AG04449 (cell line): ENCODE data around the gene MOGAT3.

Experiments used
- CTCF ChIA-PET: fragments of 350-600 bp; formaldehyde crosslinking; extraction: SDS; loops from one replicate; lab custom pipeline; 2021; ENCODE audit warnings: antibody characterized with exemption; lab: Yijun Ruan, JAX
- POLR2A ChIA-PET: fragments of 400-600, 350-600 bp; formaldehyde crosslinking; extraction: SDS; loops from one replicate; lab custom pipeline; 2020; ENCODE audit warnings: antibody characterized with exemption, inconsistent platforms; lab: Yijun Ruan, JAX
- DNase-seq: peaks from one replicate; pipeline ENCODE4 v3.0.0-alpha.2; 2010; ENCODE audit warnings: low read depth, low spot score
- H3K4me3 ChIP-seq: 2 replicates; pipeline ENCODE4 v1.5.1; 2011; ENCODE audit warnings: low read depth, mild to moderate bottlenecking, control low read depth, low read length
- TF ChIP-seq, protein P1 (sequence below): IDR thresholded peaks from one replicate; pipeline ENCODE4 v1.5.1; 2011; ENCODE audit warnings: mild to moderate bottlenecking, moderate library complexity, low read length, control low read depth, inconsistent platforms; ENCODE audit not compliant: insufficient read depth; ENCODE audit errors: missing control alignments

Gene MOGAT3

DNA sequence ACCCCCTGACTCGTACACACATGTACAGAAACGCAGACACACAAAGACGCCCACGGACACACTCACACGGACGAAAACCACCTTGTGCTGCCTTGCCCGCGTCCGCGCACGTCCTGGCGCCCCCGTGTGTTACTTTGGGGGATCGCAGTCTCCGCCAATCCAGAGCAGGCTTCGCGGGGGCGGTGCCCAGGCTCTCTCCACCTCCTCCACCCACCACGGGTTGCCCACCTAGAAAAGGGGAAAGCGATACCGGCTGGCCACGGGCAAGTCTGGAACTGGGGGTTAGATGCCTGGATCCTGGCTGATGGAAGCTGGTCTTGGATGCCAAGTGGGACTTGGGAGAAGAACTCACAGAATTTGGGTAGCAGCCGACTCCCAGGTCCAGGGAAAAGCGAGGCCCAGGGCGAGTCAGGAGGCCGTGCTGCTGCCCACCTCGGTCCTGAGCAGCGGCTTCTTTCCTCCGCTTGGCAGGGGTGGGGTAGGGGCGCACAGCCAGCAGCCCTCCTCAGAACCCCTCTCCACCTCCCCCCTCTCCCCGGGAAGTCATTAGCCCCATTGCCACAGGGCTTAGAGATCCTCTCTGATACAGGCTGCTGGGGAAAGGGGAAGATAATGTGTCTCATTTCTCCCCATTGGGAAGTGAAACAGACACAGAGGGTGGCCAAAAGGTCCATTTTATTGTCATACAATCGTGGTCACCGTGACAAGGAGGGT, 30.8 kb downstream of the MOGAT3 start:
- ChIA-PET POLR2A (no interaction called here), CTCF (interaction anchor here (0.6 to 3.1 kb wide), 15 partner anchors 8 to 272 kb away, joined by 3 to 30 read pairs (median 9); partner anchors contain the start of genes PLOD3 and ZNHIT1)
- H3K4me3 ChIP-seq: no peak overlapping the region
- no peak for DNase-seq
- TF ChIP-seq, protein P1, sequence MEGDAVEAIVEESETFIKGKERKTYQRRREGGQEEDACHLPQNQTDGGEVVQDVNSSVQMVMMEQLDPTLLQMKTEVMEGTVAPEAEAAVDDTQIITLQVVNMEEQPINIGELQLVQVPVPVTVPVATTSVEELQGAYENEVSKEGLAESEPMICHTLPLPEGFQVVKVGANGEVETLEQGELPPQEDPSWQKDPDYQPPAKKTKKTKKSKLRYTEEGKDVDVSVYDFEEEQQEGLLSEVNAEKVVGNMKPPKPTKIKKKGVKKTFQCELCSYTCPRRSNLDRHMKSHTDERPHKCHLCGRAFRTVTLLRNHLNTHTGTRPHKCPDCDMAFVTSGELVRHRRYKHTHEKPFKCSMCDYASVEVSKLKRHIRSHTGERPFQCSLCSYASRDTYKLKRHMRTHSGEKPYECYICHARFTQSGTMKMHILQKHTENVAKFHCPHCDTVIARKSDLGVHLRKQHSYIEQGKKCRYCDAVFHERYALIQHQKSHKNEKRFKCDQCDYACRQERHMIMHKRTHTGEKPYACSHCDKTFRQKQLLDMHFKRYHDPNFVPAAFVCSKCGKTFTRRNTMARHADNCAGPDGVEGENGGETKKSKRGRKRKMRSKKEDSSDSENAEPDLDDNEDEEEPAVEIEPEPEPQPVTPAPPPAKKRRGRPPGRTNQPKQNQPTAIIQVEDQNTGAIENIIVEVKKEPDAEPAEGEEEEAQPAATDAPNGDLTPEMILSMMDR: peak; percentile 98

GRCh38 chr7:101169110-101169837, 31.6 kb downstream of the MOGAT3 start:
- TF ChIP-seq, protein P1: no peak
- POLR2A ChIA-PET: no interaction called here
- H3K4me3 ChIP-seq: no peak overlapping the region
- no peak for DNase-seq
- CTCF ChIA-PET: interaction anchor here (0.6 to 3.1 kb wide), 14 partner anchors 7 to 113 kb away, joined by 3 to 30 read pairs (median 4); partner anchors contain the start of genes FIS1, PLOD3 and ZNHIT1

DNA sequence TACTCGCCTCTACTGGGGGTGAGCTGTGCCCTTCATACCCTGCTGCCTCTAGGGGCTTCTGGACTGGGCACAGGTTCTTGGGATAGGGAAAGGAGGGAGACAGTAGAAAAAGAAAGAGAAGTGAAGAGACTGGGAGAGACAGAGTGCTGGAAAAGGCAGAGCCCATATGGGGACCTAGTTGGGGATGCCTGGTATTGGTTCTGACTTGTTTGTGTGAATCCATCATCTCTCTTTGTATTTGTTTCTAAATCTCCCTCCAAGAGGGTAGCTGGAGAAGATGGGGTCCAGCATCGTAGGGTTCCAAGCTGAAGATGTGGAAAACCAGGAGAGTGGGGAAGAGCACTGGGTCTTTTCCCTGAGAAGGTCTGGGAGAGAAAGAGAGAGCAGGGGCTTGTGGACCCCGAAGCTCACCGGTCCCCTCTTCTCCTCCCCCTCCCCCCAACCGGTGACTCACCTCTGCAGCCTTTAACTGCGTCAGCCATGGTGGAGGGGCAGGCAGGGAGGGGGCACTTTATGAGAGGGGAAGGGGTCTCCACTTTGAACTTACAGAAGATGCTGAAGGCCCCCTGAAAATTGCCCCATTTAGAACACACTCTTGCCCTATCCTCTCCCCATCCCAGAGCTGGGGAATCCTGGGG, 32.3 kb downstream of the MOGAT3 start:
- no peak overlapping the region for H3K4me3 ChIP-seq
- ChIA-PET CTCF (interaction anchor here (0.6 to 1.8 kb wide), 14 partner anchors 8 to 114 kb away, joined by 3 to 10 read pairs (median 3); partner anchors contain the start of gene FIS1), POLR2A (no interaction called here)
- TF ChIP-seq, protein P1: no peak
- DNase-seq: no peak

GRCh38 chr7:101167645-101168411, 33.0 kb downstream of the MOGAT3 start:
- ChIA-PET CTCF (interaction anchor here (0.8 to 1.8 kb wide), 12 partner anchors 8 to 90 kb away, joined by 3 to 10 read pairs (median 3); partner anchors contain the start of gene FIS1), POLR2A (no interaction called here)
- no peak overlapping the region for H3K4me3 ChIP-seq
- DNase-seq: no peak
- TF ChIP-seq, protein P1: no peak

DNA sequence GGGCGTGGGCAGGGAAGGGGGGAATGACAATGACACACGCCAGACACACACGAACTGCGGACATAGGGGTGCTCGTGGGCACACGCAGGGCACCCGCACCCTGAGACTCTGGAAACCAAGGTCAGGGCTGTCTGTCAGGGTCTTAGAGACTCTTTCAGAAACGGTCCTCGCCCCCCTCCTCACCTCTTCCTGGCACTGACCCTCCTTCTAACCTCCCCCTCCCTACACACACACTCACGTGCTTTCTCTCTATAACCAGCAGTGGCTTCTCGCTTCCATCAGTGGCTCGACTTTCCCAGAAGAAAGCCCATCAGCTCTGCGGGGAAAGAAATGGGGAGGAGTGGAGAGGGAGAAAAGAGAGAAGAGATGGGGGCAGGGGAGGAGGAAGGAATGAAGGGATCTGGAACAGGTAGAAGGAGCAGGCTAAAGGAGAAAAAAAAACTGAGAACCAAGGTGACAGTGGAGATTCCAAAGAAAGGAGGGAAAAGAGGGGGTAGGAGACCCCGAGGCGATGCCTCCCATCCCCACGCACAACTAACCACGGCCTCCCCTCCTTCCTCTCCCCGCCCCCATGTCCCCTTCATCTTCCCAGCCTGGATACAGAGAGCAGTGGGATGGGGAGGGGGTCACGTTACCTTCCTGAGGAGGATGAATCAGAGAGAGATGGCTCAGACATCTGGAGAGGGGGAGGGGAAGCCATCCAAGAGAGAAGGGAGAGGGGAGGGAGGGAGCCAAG, 33.8 kb downstream of the MOGAT3 start:
- DNase-seq: no peak
- no peak overlapping the region for H3K4me3 ChIP-seq
- TF ChIP-seq, protein P1: no peak
- POLR2A ChIA-PET: no interaction called here
- CTCF ChIA-PET: interaction anchor here (1.5 to 1.6 kb wide), 2 partner anchors 11 to 25 kb away, joined by 3 to 4 read pairs; no protein-coding TSS in a partner anchor
